Measurements from ENCODE around the gene PNPLA7. TPM values are rescaled to one million over a fixed set of nuclear protein-coding genes. Genes with fewer than 3 reads are reported as not detected.

Gene PNPLA7
- total RNA-seq, 1 experiment from 2014 or later = 0.21 TPM

GRCh38 chr9:137497921-137498719 lies 52.1 kb downstream of the PNPLA7 start:
- no peak for DNase-seq (ENCODE audit: low read depth)

GRCh38 chr9:137496601-137497375 lies 53.4 kb downstream of the PNPLA7 start:
- no peak for DNase-seq (ENCODE audit: low read depth)

- DNase-seq (ENCODE audit: low read depth) = no peak
Measured at GRCh38 chr9:137494550-137495351, 55.5 kb downstream of the PNPLA7 start.

GRCh38 chr9:137494104-137494544 lies 56.1 kb downstream of the PNPLA7 start:
- peak; percentile 53 for DNase-seq (ENCODE audit: low read depth)

GRCh38 chr9:137493364-137494103 lies 56.7 kb downstream of the PNPLA7 start:
- DNase-seq (ENCODE audit: low read depth) = no peak

- peak; percentile 28 for DNase-seq (ENCODE audit: low read depth)
Measured at GRCh38 chr9:137492464-137493363, 57.5 kb downstream of the PNPLA7 start.

GRCh38 chr9:137491735-137492432 lies 58.3 kb downstream of the PNPLA7 start:
- no peak for DNase-seq (ENCODE audit: low read depth)

- no peak for DNase-seq (ENCODE audit: low read depth)
Measured at GRCh38 chr9:137490532-137491186, 59.5 kb downstream of the PNPLA7 start.

- DNase-seq (ENCODE audit: low read depth) = no peak
Measured at GRCh38 chr9:137488906-137489305, 61.3 kb downstream of the PNPLA7 start.

GRCh38 chr9:137488327-137488653 lies 61.9 kb downstream of the PNPLA7 start:
- DNase-seq (ENCODE audit: low read depth) = no peak

- DNase-seq (ENCODE audit: low read depth) = no peak
Measured at GRCh38 chr9:137487454-137488326, 62.5 kb downstream of the PNPLA7 start.

GRCh38 chr9:137486545-137487453 lies 63.4 kb downstream of the PNPLA7 start:
- DNase-seq (ENCODE audit: low read depth) = no peak

GRCh38 chr9:137486141-137486490 lies 64.1 kb downstream of the PNPLA7 start:
- no peak for DNase-seq (ENCODE audit: low read depth)

GRCh38 chr9:137485343-137486140 lies 64.7 kb downstream of the PNPLA7 start:
- DNase-seq (ENCODE audit: low read depth) = no peak

- no peak for DNase-seq (ENCODE audit: low read depth)
Measured at GRCh38 chr9:137484551-137485315, 65.5 kb downstream of the PNPLA7 start.
